Muscle of leg (tissue), 16 donors: ENCODE measurements around the gene OR2M2. TPM values are rescaled to one million over a fixed set of nuclear protein-coding genes. Genes with fewer than 3 reads are reported as not detected.

ENCODE experiments used
- DNase-seq: peaks from one replicate; pipeline ENCODE4 v3.0.0; 2013
- H3K27ac ChIP-seq: one replicate; pipeline ENCODE4 v1.5.1; 2013; ENCODE audit warnings: mild to moderate bottlenecking, low read length, control low read depth
- H3K27me3 ChIP-seq: one replicate; pipeline ENCODE4 v1.6.1; 2013; ENCODE audit warnings: low read length; ENCODE audit not compliant: control insufficient read depth, insufficient read depth
- H3K36me3 ChIP-seq: one replicate; pipeline ENCODE4 v1.6.1; 2013; ENCODE audit warnings: low read length; ENCODE audit not compliant: control insufficient read depth, insufficient read depth
- H3K4me1 ChIP-seq: one replicate; pipeline ENCODE4 v1.6.1; 2013; ENCODE audit warnings: low read length; ENCODE audit not compliant: control insufficient read depth, insufficient read depth
- H3K4me3 ChIP-seq: one replicate; pipeline ENCODE4 v1.5.1; 2013; ENCODE audit warnings: low read length, control low read depth
- H3K9me3 ChIP-seq: replicated peaks from 2 replicates; pipeline ENCODE4 v1.6.1; 2013; ENCODE audit warnings: low read depth, low read length; ENCODE audit not compliant: control insufficient read depth
- WGBS: methylation state at CpG from one replicate; pipeline ENCODE4 v1.1.5; 2013; ENCODE audit warnings: missing lambda C conversion rate; ENCODE audit not compliant: insufficient coverage; 5-methylcytosine and 5-hydroxymethylcytosine counted together
- long read RNA-seq, 11 donors: transcript quantifications; one replicate each; lab custom pipeline, GENCODE V29; 2026
- polyA plus RNA-seq, 8 donors: library from polyadenylated mRNA; unstranded; fragments of 120-200 nt; gene quantifications; one replicate each; pipeline versions ENCODE4 v1.2.1 to v1.2.3, GENCODE V29; 2013; ENCODE audit warnings: inconsistent platforms in 1 of 8, low replicate concordance in 1 of 8; ENCODE audit not compliant: insufficient read length in 8 of 8, insufficient read depth in 1 of 8
- total RNA-seq: library from RNA; stranded (reverse); fragments of 120-200 nt; gene quantifications from one replicate; pipeline ENCODE4 v1.2.4, GENCODE V29; 2013

Gene OR2M2
- total RNA-seq (not detected), polyA plus RNA-seq (not detected)
- long read RNA-seq, donor 1, result 0 reads
- long read RNA-seq, donor 2, result 0 reads
- long read RNA-seq, donor 3, result 0 reads
- long read RNA-seq, donor 4, result 0 reads
- long read RNA-seq, donor 5, result 0 reads
- long read RNA-seq, donor 6, result 0 reads
- long read RNA-seq, donor 7, result 0 reads
- long read RNA-seq, donor 8, result 0 reads
- long read RNA-seq, donor 9, result 0 reads
- long read RNA-seq, donor 10, result 0 reads
- long read RNA-seq, donor 11, result 0 reads

- no peaks in the 10 kb centered on the region for H3K36me3 ChIP-seq
- no peak within 1 kb of the TSS for H3K27ac ChIP-seq
- H3K4me1 ChIP-seq, result no peaks in the 10 kb centered on the region
- H3K4me3 ChIP-seq, result no peak within 1 kb of the TSS
- no peak for DNase-seq
- no peaks in the 10 kb centered on the region for H3K27me3 ChIP-seq
- H3K9me3 ChIP-seq, result peaks cover 11% of the 10 kb centered on the region
Measured at GRCh38 chr1:248174521-248174920, at the start of gene OR2M2. TSS of gene OR2M2 (plus strand) at chr1:248174821. CDS start at chr1:248179986, 5,165 bp downstream.

GRCh38 chr1:248127653-248128052, 47.0 kb upstream of the OR2M2 start:
- H3K36me3 ChIP-seq, result no peaks in the 10 kb centered on the region
- H3K27me3 ChIP-seq, result no peaks in the 10 kb centered on the region
- 79% methylated on average over 5 of the region's 5 CpGs for WGBS
- no peak for DNase-seq
- no peak overlapping the region for H3K27ac ChIP-seq
- no peak overlapping the region for H3K4me3 ChIP-seq
- no peaks in the 10 kb centered on the region for H3K4me1 ChIP-seq
- H3K9me3 ChIP-seq, result peaks cover 36% of the 10 kb centered on the region

GRCh38 chr1:248136811-248137210, 37.8 kb upstream of the OR2M2 start:
- no peaks in the 10 kb centered on the region for H3K27me3 ChIP-seq
- H3K4me3 ChIP-seq, result no peak overlapping the region
- no peak for DNase-seq
- H3K36me3 ChIP-seq, result no peaks in the 10 kb centered on the region
- no peak overlapping the region for H3K27ac ChIP-seq
- H3K4me1 ChIP-seq, result no peaks in the 10 kb centered on the region
- peaks cover 9% of the 10 kb centered on the region for H3K9me3 ChIP-seq
- 68% methylated on average over 21 of the region's 21 CpGs for WGBS

- Histone ChIP-seq H3K27me3 (no peaks in the 10 kb centered on the region), H3K36me3 (no peaks in the 10 kb centered on the region), H3K9me3 (peaks cover 17% of the 10 kb centered on the region), H3K4me1 (no peaks in the 10 kb centered on the region), H3K27ac (no peak overlapping the region), H3K4me3 (no peak overlapping the region)
- no peak for DNase-seq
- WGBS, result no CpG with 5 or more reads among the region's 1 CpG
Measured at GRCh38 chr1:248140846-248141245, 33.8 kb upstream of the OR2M2 start.

- no peak for DNase-seq
- Histone ChIP-seq H3K4me1 (no peaks in the 10 kb centered on the region), H3K9me3 (peaks cover 14% of the 10 kb centered on the region), H3K36me3 (no peaks in the 10 kb centered on the region), H3K27me3 (no peaks in the 10 kb centered on the region), H3K4me3 (no peak overlapping the region), H3K27ac (no peak overlapping the region)
- WGBS, result no CpG with 5 or more reads among the region's 1 CpG
Measured at GRCh38 chr1:248143311-248143710, 31.3 kb upstream of the OR2M2 start.

GRCh38 chr1:248144513-248145198, 30.0 kb upstream of the OR2M2 start, which contains the start of gene OR2M5:
TSS of gene OR2M5 (plus strand) at chr1:248145148. CDS start at chr1:248145148, 0 bp downstream.
- Histone ChIP-seq H3K4me3 (no peak within 1 kb of the TSS), H3K27me3 (no peaks in the 10 kb centered on the region), H3K4me1 (no peaks in the 10 kb centered on the region), H3K27ac (no peak within 1 kb of the TSS), H3K36me3 (no peaks in the 10 kb centered on the region), H3K9me3 (peaks cover 14% of the 10 kb centered on the region)
- DNase-seq, result no peak
- no CpG with 5 or more reads among the region's 3 CpGs for WGBS

- 88% methylated on average over 5 of the region's 6 CpGs for WGBS
- Histone ChIP-seq H3K9me3 (peaks cover 23% of the 10 kb centered on the region), H3K36me3 (no peaks in the 10 kb centered on the region), H3K27ac (no peak overlapping the region), H3K4me1 (no peaks in the 10 kb centered on the region), H3K4me3 (no peak overlapping the region), H3K27me3 (no peaks in the 10 kb centered on the region)
- no peak for DNase-seq
Measured at GRCh38 chr1:248152056-248152827, 22.4 kb upstream of the OR2M2 start.

GRCh38 chr1:248155927-248156326, 18.7 kb upstream of the OR2M2 start:
- Histone ChIP-seq H3K9me3 (peaks cover 18% of the 10 kb centered on the region), H3K27me3 (no peaks in the 10 kb centered on the region), H3K36me3 (no peaks in the 10 kb centered on the region), H3K27ac (no peak overlapping the region), H3K4me3 (no peak overlapping the region), H3K4me1 (no peaks in the 10 kb centered on the region)
- no peak for DNase-seq
- no CpG with 5 or more reads among the region's 1 CpG for WGBS

GRCh38 chr1:248158758-248159157, 15.9 kb upstream of the OR2M2 start:
- no peak overlapping the region for H3K27ac ChIP-seq
- peaks cover 8% of the 10 kb centered on the region for H3K9me3 ChIP-seq
- no peaks in the 10 kb centered on the region for H3K4me1 ChIP-seq
- H3K27me3 ChIP-seq, result no peaks in the 10 kb centered on the region
- no peak overlapping the region for H3K4me3 ChIP-seq
- no peaks in the 10 kb centered on the region for H3K36me3 ChIP-seq
- WGBS, result no CpG with 5 or more reads among the region's 4 CpGs
- DNase-seq, result no peak

GRCh38 chr1:248164031-248164430, 10.6 kb upstream of the OR2M2 start:
- no peak overlapping the region for H3K4me3 ChIP-seq
- H3K9me3 ChIP-seq, result peaks cover 18% of the 10 kb centered on the region
- no peak overlapping the region for H3K27ac ChIP-seq
- no peaks in the 10 kb centered on the region for H3K36me3 ChIP-seq
- H3K27me3 ChIP-seq, result no peaks in the 10 kb centered on the region
- DNase-seq, result no peak
- no peaks in the 10 kb centered on the region for H3K4me1 ChIP-seq
- 84% methylated on average over 11 of the region's 12 CpGs for WGBS
